K562 (cell line): ENCODE data around the gene MED31. TPM values are rescaled to one million over a fixed set of nuclear protein-coding genes. Genes with fewer than 3 reads are reported as not detected.
A peak's percentile ranks its signal among the peaks of the same experiment; 100 is the strongest.

Experiments
- ATF6 ChIP-seq: sonication (generic); formaldehyde crosslinking; IDR thresholded peaks from 2 replicates; pipeline ENCODE4 v1.4.0; 2020; ENCODE audit warnings: mild to moderate bottlenecking, missing genetic modification reagents
- BRD4 ChIP-seq: fragments of 200-600 bp; sonication (generic); IDR thresholded peaks from 2 replicates; pipeline ENCODE4 v1.6.1; 2017; ENCODE audit warnings: inconsistent platforms
- CHD7 ChIP-seq: fragments of 200-600 bp; sonication (generic); IDR thresholded peaks from one replicate; pipeline ENCODE4 v1.6.1; 2012; ENCODE audit warnings: mild to moderate bottlenecking, low read depth, low read length, inconsistent platforms
- MAX ChIP-seq: sonication (generic); formaldehyde crosslinking; IDR thresholded peaks from 2 replicates; pipeline ENCODE4 v1.9.0; 2022; ENCODE audit warnings: mild to moderate bottlenecking, missing genetic modification reagents
- NR3C1 ChIP-seq: sonication (generic); formaldehyde crosslinking; IDR thresholded peaks from 2 replicates; pipeline ENCODE4 v1.8.1; 2022; ENCODE audit warnings: missing genetic modification reagents
- SRF ChIP-seq, 2 experiments: fragments of 250-450, 450-650 bp in 1 of 2; sonication (Bioruptor Pico) in 1 of 2; sonication (generic) in 1 of 2; formaldehyde crosslinking; IDR thresholded peaks; 2 replicates each; pipeline versions ENCODE4 v1.5.0 to v1.5.1; 2020 to 2022; ENCODE audit warnings: mild to moderate bottlenecking in 1 of 2, missing genetic modification reagents in 1 of 2
- TFAP4 ChIP-seq: sonication (generic); formaldehyde crosslinking; IDR thresholded peaks from 2 replicates; pipeline ENCODE4 v1.8.0; 2022; ENCODE audit warnings: missing genetic modification reagents, mild to moderate bottlenecking, moderate library complexity, borderline replicate concordance
- TRIM24 ChIP-seq, 2 experiments: fragments of 450-650 bp; IDR thresholded peaks; 2 replicates each; pipeline ENCODE4 v1.6.1; 2016
- ZNF551 ChIP-seq: fragments of 250-450 bp; sonication (Bioruptor Pico); IDR thresholded peaks from 2 replicates; pipeline ENCODE4 v1.5.0; 2021; ENCODE audit warnings: mild to moderate bottlenecking, moderate library complexity
- ZNF75A ChIP-seq: fragments of 450-650 bp; formaldehyde crosslinking; IDR thresholded peaks from 2 replicates; pipeline ENCODE4 v1.4.0; 2020; ENCODE audit warnings: mild to moderate bottlenecking
- polyA plus RNA-seq, 8 experiments: library from polyadenylated mRNA; depleted of rRNA in 4 of 8; stranded (reverse) in 5 of 8; unstranded in 3 of 8; fragments of >200 nt; fragmentation: Nextera tagmentation in 2 of 8; fragmentation: Illumina TruSeq in 1 of 8; extraction: Ambion mirVana in 2 of 8; extraction: Trizol in 1 of 8; gene quantifications; 2 replicates each; pipeline versions ENCODE4 v1.2.1 to v1.2.3, GENCODE V29; 2011 to 2014; ENCODE audit warnings: inconsistent platforms in 1 of 8, missing spikeins in 1 of 8
- total RNA-seq, 7 experiments: library from RNA; depleted of rRNA in 6 of 7; stranded (reverse); fragments of >200 nt in 6 of 7; fragmentation: Illumina TruSeq in 2 of 7; extraction: Trizol in 2 of 7; gene quantifications; 2 replicates each; pipeline versions ENCODE4 v1.2.1 to v1.2.3, GENCODE V29; 2011 to 2021; ENCODE audit warnings: low replicate concordance in 1 of 7

The MED31 gene
- total and polyA plus RNA-seq, 9 of the 15 experiments (the other 6 are each of a cell fraction or from before 2014, with no cell fraction given) = 6.4 to 39.9 (median 14.6) TPM

GRCh38 chr17:6640536-6641246 lies 10.7 kb downstream of the MED31 start, which contains the start of the genes KIAA0753 and TXNDC17 (continued):
- peak; percentile 77; the same call in 1 of the 2 replicates for TF ChIP-seq TFAP4 (CRISPR knock-in tag)
- TF ChIP-seq BRD4 = no peak
- TF ChIP-seq CHD7 = no peak
- no peak for TF ChIP-seq ATF6
- peak in 1 of 2 experiments; percentile 84; a peak in 2 of 4 replicates for TF ChIP-seq SRF (CRISPR knock-in tag; IDR thresholded peaks at IDR 0.05)
- TF ChIP-seq ZNF75A = no peak
- no peak for TF ChIP-seq ZNF551 (CRISPR knock-in tag)
- 0 out of 2 replicates have a peak, but pooled peaks have one; percentile 15 for TF ChIP-seq MAX
- no peak for TF ChIP-seq NR3C1
- peak in 1 of 2 experiments; percentile 9; a peak in 1 of 4 replicates for TF ChIP-seq TRIM24 (IDR thresholded peaks at IDR 0.05)
